Body of pancreas (tissue), 4 donors: ENCODE measurements around the gene TMEM183A.
A peak's percentile ranks its signal among the peaks of the same experiment; 100 is the strongest.

Experiments used
- CTCF ChIP-seq, 7 experiments: fragments of 450-650 bp in 4 of 7; fragments of 200-600 bp in 3 of 7; sonication (generic) in 3 of 7; IDR thresholded peaks; one replicate each; pipeline ENCODE4 v1.5.1; 2016 to 2019; ENCODE audit warnings: antibody characterized with exemption in 7 of 7
- POLR2A ChIP-seq, 3 donors: fragments of 450-650 bp; IDR thresholded peaks; one replicate each; pipeline ENCODE4 v1.6.1; 2016; ENCODE audit warnings: antibody characterized with exemption in 3 of 3, mild to moderate bottlenecking in 2 of 3

GRCh38 chr1:202957733-202958543, 49.2 kb upstream of the TMEM183A start, which contains the start of gene ADIPOR1:
- peak in 3 of 7 experiments; percentile 22 to 36 (median 36) for TF ChIP-seq CTCF (IDR thresholded peaks at IDR 0.05)
- TF ChIP-seq POLR2A (IDR thresholded peaks at IDR 0.05) = peak; percentile 72 to 89 (median 85)
